GM10248 (cell line): ENCODE measurements around the gene SELENOW.

Experiments used
- CTCF ChIA-PET: fragments of 300-600 bp; sonication (Branson Sonifier 250); formaldehyde crosslinking; extraction: SDS; loops from one replicate; lab custom pipeline; 2021; ENCODE audit warnings: antibody characterized with exemption; lab: Yijun Ruan, JAX
- POLR2A ChIA-PET: fragments of 350-650 bp; sonication (Branson Sonifier 250); formaldehyde crosslinking; extraction: SDS; loops from one replicate; lab custom pipeline; 2020; ENCODE audit warnings: antibody characterized with exemption; lab: Yijun Ruan, JAX
- DNase-seq: peaks from one replicate; pipeline ENCODE4 v3.0.0; 2012; ENCODE audit errors: extremely low spot score
- CTCF ChIP-seq: IDR thresholded peaks from 2 replicates; pipeline ENCODE4 v1.5.1; 2012; ENCODE audit warnings: mild to moderate bottlenecking, low read depth; ENCODE audit errors: extremely low read depth, missing control alignments, control extremely low read depth

SELENOW gene

DNA sequence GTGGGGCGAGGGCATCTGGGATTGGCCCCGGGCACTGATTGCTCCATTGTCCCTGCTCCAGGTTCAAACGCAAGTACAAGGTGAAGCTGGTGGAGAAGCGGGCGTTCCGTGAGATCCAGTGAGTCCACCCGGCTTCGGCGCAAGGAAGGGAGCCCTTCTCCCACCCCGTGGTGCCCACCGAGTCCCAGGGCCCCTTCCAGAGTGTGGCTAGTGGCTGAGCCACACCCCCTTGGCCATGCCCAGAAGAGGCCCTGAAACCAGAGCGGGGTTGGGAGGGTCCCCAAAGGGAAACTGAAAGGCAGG lies 21.9 kb upstream of the SELENOW start:
- TF ChIP-seq CTCF, result no peak

DNA sequence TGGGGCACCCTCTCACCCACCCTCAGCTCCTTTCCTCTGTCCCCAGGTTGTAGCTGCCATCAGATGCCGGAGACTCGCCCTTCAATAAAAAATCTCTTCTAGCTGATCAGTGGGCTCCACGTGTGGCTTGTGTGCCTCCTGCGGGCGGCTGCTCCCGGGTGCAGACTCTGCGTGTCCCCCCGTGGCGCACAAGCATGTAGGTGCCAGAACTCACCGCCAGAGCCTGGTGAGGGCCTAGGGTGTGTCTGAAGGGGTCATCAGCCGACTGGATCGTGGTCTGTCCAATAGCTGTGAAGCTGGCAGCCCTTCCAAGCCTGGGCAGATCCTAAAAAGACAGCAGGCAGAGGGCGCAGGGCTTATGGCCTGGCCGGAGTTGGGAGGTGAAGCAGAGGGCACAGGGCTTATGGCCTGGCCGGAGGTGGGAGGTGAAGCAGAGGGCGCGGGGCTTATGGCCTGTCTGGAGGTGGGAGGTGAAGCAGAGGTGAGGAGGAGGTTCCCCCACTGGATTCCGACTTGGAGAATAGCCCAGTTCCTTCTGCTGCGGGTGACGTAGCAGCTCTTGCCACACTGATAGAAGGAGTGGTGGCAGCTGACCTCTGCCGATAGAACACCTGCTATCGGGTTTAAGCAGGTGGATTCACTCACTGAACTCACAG lies 21.4 kb upstream of the SELENOW start:
- POLR2A ChIA-PET, result no interaction called here
- CTCF ChIA-PET, result interaction anchor here (0.6 to 3.0 kb wide), 7 partner anchors 8 to 112 kb away, joined by 3 to 16 read pairs (median 4); partner anchors contain the start of gene NOP53

More for the DNA sequence above, 21.9 kb upstream of the SELENOW start:
- DNase-seq, result no peak
- POLR2A ChIA-PET, result interaction anchor here (0.6 kb wide), 1 partner anchor 9 kb away, joined by 5 read pairs; no protein-coding TSS in a partner anchor
- CTCF ChIA-PET, result interaction anchor here (0.6 to 2.4 kb wide), 5 partner anchors 9 to 113 kb away, joined by 3 to 11 read pairs (median 3); partner anchors contain the start of gene NOP53

DNA sequence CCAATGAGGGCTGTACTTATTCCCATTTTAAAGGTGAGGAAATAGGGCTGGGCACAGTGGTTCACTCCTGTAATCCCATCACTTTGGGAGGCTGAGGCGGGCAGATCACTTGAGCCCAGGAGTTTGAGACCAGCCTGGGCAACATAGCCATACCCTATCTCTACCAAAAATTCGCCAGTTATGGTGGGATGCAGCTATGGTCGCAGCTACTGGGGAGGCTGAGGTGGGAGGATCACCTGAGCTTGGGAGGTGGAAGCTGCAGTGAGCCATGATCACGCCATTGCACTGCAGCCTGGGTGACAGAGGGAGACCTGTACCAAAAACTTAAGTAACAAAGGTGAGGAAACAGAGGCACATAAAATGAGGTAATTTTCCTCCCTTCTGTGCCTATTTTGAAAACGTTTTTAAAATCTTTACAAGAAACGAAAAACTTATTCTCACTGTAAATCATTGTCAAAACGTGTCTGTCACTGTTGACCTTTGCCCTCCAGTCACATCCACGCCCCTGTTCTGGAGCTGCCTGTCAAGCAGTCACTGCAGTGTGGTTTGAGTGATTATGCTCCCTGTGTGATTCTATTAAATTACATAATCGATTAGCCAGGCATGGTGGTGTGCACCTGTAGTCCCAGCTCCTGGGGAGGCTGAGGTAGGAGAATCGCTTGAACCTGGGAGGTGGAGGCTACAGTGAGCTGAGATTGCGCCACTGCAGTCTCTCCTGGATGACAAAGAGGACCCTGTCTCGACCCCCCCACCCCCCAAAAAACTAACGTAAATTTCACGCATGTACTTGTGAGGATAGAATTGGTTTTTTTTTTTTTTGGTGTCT lies 20.7 kb upstream of the SELENOW start:
- no peak for TF ChIP-seq CTCF
- CTCF ChIA-PET, result interaction anchor here (1.5 to 3.0 kb wide), 4 partner anchors 10 to 111 kb away, joined by 3 to 16 read pairs (median 5); no protein-coding TSS in a partner anchor
- POLR2A ChIA-PET, result interaction anchor here (0.6 kb wide), 1 partner anchor 514 kb away, joined by 3 read pairs; no protein-coding TSS in a partner anchor
- DNase-seq, result no peak

More for the DNA sequence above, 21.4 kb upstream of the SELENOW start:
- no peak for TF ChIP-seq CTCF
- peak; percentile 11 for DNase-seq

DNA sequence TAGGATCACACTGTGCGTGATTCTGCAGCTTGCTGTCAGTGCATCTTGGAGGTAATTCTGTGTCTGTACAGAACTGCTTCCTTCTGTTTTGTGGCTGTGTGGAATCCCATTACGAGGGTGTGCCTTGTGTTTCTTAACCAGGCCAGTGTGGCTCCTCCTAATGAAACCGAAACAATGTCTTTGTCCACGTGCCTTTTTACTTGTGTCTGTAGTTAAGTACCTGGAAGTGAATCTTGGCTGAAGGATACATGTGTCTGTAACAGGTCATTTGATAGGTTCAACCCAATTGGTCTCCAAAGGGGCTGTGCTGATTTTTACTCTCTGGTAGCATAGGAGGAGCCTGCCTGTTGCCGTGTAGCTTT lies 20.1 kb upstream of the SELENOW start:
- no peak for TF ChIP-seq CTCF
- ChIA-PET CTCF (interaction anchor here (1.0 to 3.0 kb wide), 5 partner anchors 9 to 323 kb away, joined by 3 to 16 read pairs (median 3); no protein-coding TSS in a partner anchor), POLR2A (interaction anchor here (0.6 kb wide), 1 partner anchor 515 kb away, joined by 3 read pairs; no protein-coding TSS in a partner anchor)
- DNase-seq, result no peak

DNA sequence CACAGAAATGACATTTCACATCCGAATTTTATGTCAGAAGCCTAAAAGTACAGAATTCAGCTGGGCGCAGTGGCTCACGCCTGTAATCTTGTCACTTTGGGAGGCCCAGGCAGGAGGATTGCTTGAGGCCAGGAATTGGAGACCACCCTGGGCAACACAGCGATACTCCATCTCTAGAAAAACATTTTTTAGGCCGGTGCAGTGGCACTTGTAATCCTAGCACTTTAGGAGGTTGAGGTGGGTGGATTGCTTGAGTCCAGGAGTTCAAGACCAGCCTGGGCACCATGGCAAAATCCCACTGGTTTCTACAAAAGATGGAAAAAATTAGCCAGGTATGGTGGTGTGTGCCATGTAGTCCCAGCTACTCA lies 17.9 kb upstream of the SELENOW start:
- TF ChIP-seq CTCF, result no peak
- POLR2A ChIA-PET, result no interaction called here
- CTCF ChIA-PET, result interaction anchor here (1.4 to 7.4 kb wide), 3 partner anchors 29 to 277 kb away, joined by 3 to 81 read pairs (median 4); partner anchors contain the start of gene KPTN
- no peak for DNase-seq

GRCh38 chr19:47761566-47761965 lies 16.9 kb upstream of the SELENOW start:
- TF ChIP-seq CTCF, result no peak
- POLR2A ChIA-PET, result interaction anchor here (0.6 to 0.7 kb wide), 2 partner anchors 23 to 1089 kb away, joined by 3 to 5 read pairs; no protein-coding TSS in a partner anchor
- CTCF ChIA-PET, result interaction anchor here (7.4 kb wide), 1 partner anchor 28 kb away, joined by 81 read pairs; no protein-coding TSS in a partner anchor
- DNase-seq, result no peak
